A673 (cell line): ENCODE results near the gene NPR2.

Source experiments
- EZH2 ChIP-seq: fragments of 200-600 bp; sonication (generic); IDR thresholded peaks from 2 replicates; pipeline ENCODE4 v1.6.1; 2017; ENCODE audit warnings: borderline replicate concordance, low read depth, mild to moderate bottlenecking, mixed read lengths, antibody characterized with exemption, low read length; ENCODE audit not compliant: poor library complexity, severe bottlenecking
- TF ChIP-seq, protein P1 (sequence below): fragments of 300-800, 200-600 bp; sonication (generic); conservative IDR thresholded peaks from 2 replicates; pipeline ENCODE4 v1.5.1; 2017; ENCODE audit warnings: low read depth, mild to moderate bottlenecking, antibody characterized with exemption, low read length, moderate library complexity, mixed read lengths

DNA sequence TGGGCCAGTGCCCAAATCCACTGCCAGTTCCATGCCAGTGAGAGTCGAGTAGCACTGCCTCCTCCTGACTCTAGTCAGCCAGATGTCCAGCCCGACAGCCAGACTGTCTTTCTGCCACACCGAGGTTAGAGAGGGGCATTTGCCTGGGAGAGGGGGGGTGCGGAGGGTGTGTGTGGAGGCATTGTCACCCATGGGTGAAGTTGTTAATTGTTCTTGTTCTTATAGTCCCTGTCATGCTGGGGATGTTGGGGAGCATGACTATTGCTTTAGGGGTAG lies 41.2 kb upstream of the NPR2 start:
- TF ChIP-seq, protein P1, sequence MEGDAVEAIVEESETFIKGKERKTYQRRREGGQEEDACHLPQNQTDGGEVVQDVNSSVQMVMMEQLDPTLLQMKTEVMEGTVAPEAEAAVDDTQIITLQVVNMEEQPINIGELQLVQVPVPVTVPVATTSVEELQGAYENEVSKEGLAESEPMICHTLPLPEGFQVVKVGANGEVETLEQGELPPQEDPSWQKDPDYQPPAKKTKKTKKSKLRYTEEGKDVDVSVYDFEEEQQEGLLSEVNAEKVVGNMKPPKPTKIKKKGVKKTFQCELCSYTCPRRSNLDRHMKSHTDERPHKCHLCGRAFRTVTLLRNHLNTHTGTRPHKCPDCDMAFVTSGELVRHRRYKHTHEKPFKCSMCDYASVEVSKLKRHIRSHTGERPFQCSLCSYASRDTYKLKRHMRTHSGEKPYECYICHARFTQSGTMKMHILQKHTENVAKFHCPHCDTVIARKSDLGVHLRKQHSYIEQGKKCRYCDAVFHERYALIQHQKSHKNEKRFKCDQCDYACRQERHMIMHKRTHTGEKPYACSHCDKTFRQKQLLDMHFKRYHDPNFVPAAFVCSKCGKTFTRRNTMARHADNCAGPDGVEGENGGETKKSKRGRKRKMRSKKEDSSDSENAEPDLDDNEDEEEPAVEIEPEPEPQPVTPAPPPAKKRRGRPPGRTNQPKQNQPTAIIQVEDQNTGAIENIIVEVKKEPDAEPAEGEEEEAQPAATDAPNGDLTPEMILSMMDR = no peak
- no peak for TF ChIP-seq EZH2
